Measurements from ENCODE around the gene ZNF304.

GRCh38 chr19:57334191-57334590, 16.9 kb upstream of the ZNF304 start:
- TF ChIP-seq EZH2 (IDR thresholded peaks at IDR 0.05; ENCODE audit: borderline replicate concordance, low read length) (no peak), CTCF (conservative IDR thresholded peaks at IDR 0.05 in 1 of 2, IDR thresholded peaks at IDR 0.05 in 1 of 2; ENCODE audit: extremely low read depth in 1 of 2, insufficient read depth in 1 of 2, low read depth in 1 of 2, low read length in 2 of 2) (no peak)
